DOHH2 (cell line): Measurements from ENCODE around the gene KRTDAP.

ENCODE experiments used
- H3F3A ChIP-seq: fragments of 200-600 bp; sonication (generic), shearing (Covaris generic); 2 replicates; pipeline ENCODE4 v1.6.0; 2016; ENCODE audit warnings: antibody characterized with exemption, mild to moderate bottlenecking; ENCODE audit not compliant: control insufficient read depth, insufficient read depth
- H3K27ac ChIP-seq: fragments of 200-600 bp; sonication (generic); 2 replicates; pipeline ENCODE4 v1.5.1; 2014; ENCODE audit warnings: low read depth, mild to moderate bottlenecking, low read length, moderate library complexity
- H3K27me3 ChIP-seq: fragments of 200-600 bp; sonication (generic); 2 replicates; pipeline ENCODE4 v1.6.1; 2014; ENCODE audit warnings: mild to moderate bottlenecking, low read length, mixed read lengths; ENCODE audit not compliant: control insufficient read depth
- H3K36me3 ChIP-seq: fragments of 200-600 bp; sonication (generic); 2 replicates; pipeline ENCODE4 v1.6.1; 2014; ENCODE audit warnings: mild to moderate bottlenecking, low read length, moderate library complexity, mixed read lengths; ENCODE audit not compliant: control insufficient read depth
- H3K4me1 ChIP-seq: fragments of 200-600 bp; sonication (generic); 2 replicates; pipeline ENCODE4 v1.6.1; 2014; ENCODE audit warnings: mild to moderate bottlenecking, low read length, mixed read lengths; ENCODE audit not compliant: control insufficient read depth
- H3K4me2 ChIP-seq: fragments of 200-600 bp; sonication (generic); 2 replicates; pipeline ENCODE4 v1.6.0; 2014; ENCODE audit warnings: mild to moderate bottlenecking, low read length, moderate library complexity
- H3K4me3 ChIP-seq: fragments of 200-600 bp; sonication (generic); 2 replicates; pipeline ENCODE4 v1.5.1; 2014; ENCODE audit warnings: mild to moderate bottlenecking, low read length, mixed read lengths
- H3K79me2 ChIP-seq: fragments of 200-600 bp; sonication (generic); 2 replicates; pipeline ENCODE4 v1.6.1; 2014; ENCODE audit warnings: mild to moderate bottlenecking, low read length, mixed read lengths; ENCODE audit not compliant: control insufficient read depth
- H3K9me2 ChIP-seq: fragments of 200-600 bp; sonication (generic); replicated peaks from 2 replicates; pipeline ENCODE4 v1.6.1; 2014; ENCODE audit warnings: mild to moderate bottlenecking, low read length, mixed read lengths; ENCODE audit not compliant: control insufficient read depth
- H3K9me3 ChIP-seq: fragments of 200-600 bp; sonication (generic); 2 replicates; pipeline ENCODE4 v1.6.1; 2014; ENCODE audit warnings: antibody characterized with exemption, low read length, mixed read lengths; ENCODE audit not compliant: control insufficient read depth, insufficient read depth
- H4K20me1 ChIP-seq: fragments of 200-600 bp; sonication (generic); 2 replicates; pipeline ENCODE4 v1.6.0; 2014; ENCODE audit warnings: low read depth, mild to moderate bottlenecking, antibody characterized with exemption, low read length, moderate library complexity; ENCODE audit not compliant: control insufficient read depth, insufficient read depth
- CTCF ChIP-seq: fragments of 200-600 bp; sonication (generic); IDR thresholded peaks from one replicate; pipeline ENCODE4 v1.5.1; 2014; ENCODE audit warnings: antibody characterized with exemption, mild to moderate bottlenecking, low read depth, low read length; ENCODE audit not compliant: poor library complexity, severe bottlenecking
- EZH2phosphoT487 ChIP-seq: fragments of 200-600 bp; sonication (generic); IDR thresholded peaks from 2 replicates; pipeline ENCODE4 v1.6.1; 2017; ENCODE audit warnings: borderline replicate concordance, mild to moderate bottlenecking, antibody characterized with exemption, low read length, moderate library complexity, mixed read lengths

KRTDAP gene

GRCh38 chr19:35458731-35459391 lies 31.4 kb downstream of the KRTDAP start:
- Histone ChIP-seq H3K27me3 (peaks cover 65% of the 10 kb centered on the region), H3K4me1 (peaks cover 40% of the 10 kb centered on the region), H3F3A (peaks cover 8% of the 10 kb centered on the region), H3K4me3 (no peak overlapping the region), H3K9me3 (no peaks in the 10 kb centered on the region), H3K4me2 (no peak overlapping the region; the same call in 1 of the 2 replicates), H3K27ac (no peak overlapping the region), H3K36me3 (no peaks in the 10 kb centered on the region), H3K9me2 (no peaks in the 10 kb centered on the region), H3K79me2 (no peaks in the 10 kb centered on the region), H4K20me1 (peaks cover 11% of the 10 kb centered on the region; the same call in 1 of the 2 replicates)
- TF ChIP-seq EZH2phosphoT487 (no peak), CTCF (no peak)

GRCh38 chr19:35458192-35458591 lies 32.1 kb downstream of the KRTDAP start:
- Histone ChIP-seq H3K36me3 (no peaks in the 10 kb centered on the region), H3K4me1 (peaks cover 34% of the 10 kb centered on the region), H4K20me1 (peaks cover 11% of the 10 kb centered on the region; the same call in 1 of the 2 replicates), H3K27ac (no peak overlapping the region), H3K4me2 (no peak overlapping the region), H3K9me3 (no peaks in the 10 kb centered on the region), H3K79me2 (no peaks in the 10 kb centered on the region), H3K4me3 (no peak overlapping the region), H3K9me2 (no peaks in the 10 kb centered on the region), H3K27me3 (peaks cover 62% of the 10 kb centered on the region), H3F3A (peaks cover 8% of the 10 kb centered on the region)
- TF ChIP-seq CTCF: no peak

GRCh38 chr19:35457173-35457572 lies 33.1 kb downstream of the KRTDAP start:
- Histone ChIP-seq H3K79me2 (no peaks in the 10 kb centered on the region), H3K9me3 (no peaks in the 10 kb centered on the region), H3K4me2 (no peak overlapping the region), H3K4me1 (peaks cover 24% of the 10 kb centered on the region), H3K9me2 (no peaks in the 10 kb centered on the region), H3K27me3 (peaks cover 69% of the 10 kb centered on the region), H3K4me3 (no peak overlapping the region), H3F3A (peaks cover 1% of the 10 kb centered on the region; the same call in 1 of the 2 replicates), H3K27ac (no peak overlapping the region), H4K20me1 (peaks cover 9% of the 10 kb centered on the region; the same call in 1 of the 2 replicates), H3K36me3 (no peaks in the 10 kb centered on the region)
- TF ChIP-seq CTCF (no peak), EZH2phosphoT487 (no peak)
